GM18907 (cell line): ENCODE results near the gene NENF.
A peak's percentile ranks its signal among the peaks of the same experiment; 100 is the strongest.
"Not testable (repeated sequence)": the region's sequence is repeated elsewhere in the genome, so short reads cannot be mapped to it uniquely, and the experiment has no call there.

Experiments
- ATAC-seq: cut with Tn5 transposase; IDR thresholded peaks from one replicate; pipeline ENCODE4 v1.9.1; 2021; ENCODE audit warnings: mild to moderate bottlenecking, moderate library complexity; ENCODE audit not compliant: unreplicated experiment

Gene NENF

GRCh38 chr1:212478467-212479025, 45.8 kb downstream of the NENF start:
- no peak for ATAC-seq

- ATAC-seq: no peak
These were observed 46.5 kb downstream of the NENF start for GRCh38 chr1:212479188-212479587.

GRCh38 chr1:212480711-212481437, 48.2 kb downstream of the NENF start:
- not testable (repeated sequence) for ATAC-seq

- ATAC-seq: no peak
These were observed 48.7 kb downstream of the NENF start for GRCh38 chr1:212481438-212481767.

- no peak for ATAC-seq
These were observed 49.4 kb downstream of the NENF start for GRCh38 chr1:212482006-212482636.

- no peak for ATAC-seq
These were observed 50.1 kb downstream of the NENF start for GRCh38 chr1:212482637-212483441.

- ATAC-seq: no peak
These were observed 52.2 kb downstream of the NENF start for GRCh38 chr1:212484701-212485570.

- peak; percentile 7 for ATAC-seq
These were observed 52.8 kb downstream of the NENF start for GRCh38 chr1:212485571-212485912.

- ATAC-seq: peak; percentile 36
These were observed 53.3 kb downstream of the NENF start for GRCh38 chr1:212485913-212486618.

- no peak for ATAC-seq
These were observed 53.9 kb downstream of the NENF start for GRCh38 chr1:212486619-212486975.

- ATAC-seq: no peak
These were observed 54.6 kb downstream of the NENF start for GRCh38 chr1:212487286-212487685.

GRCh38 chr1:212487774-212488435, 55.2 kb downstream of the NENF start:
- no peak for ATAC-seq

- ATAC-seq: peak; percentile 67
These were observed 55.9 kb downstream of the NENF start for GRCh38 chr1:212488436-212489283.

GRCh38 chr1:212489284-212489859, 56.7 kb downstream of the NENF start:
- no peak for ATAC-seq

- ATAC-seq: no peak
These were observed 57.6 kb downstream of the NENF start for GRCh38 chr1:212490276-212490675.

- no peak for ATAC-seq
These were observed 58.7 kb downstream of the NENF start for GRCh38 chr1:212491454-212491853.
